ENCODE measurements around the gene POLDIP2. TPM values are rescaled to one million over a fixed set of nuclear protein-coding genes. Genes with fewer than 3 reads are reported as not detected.

The POLDIP2 gene
- total RNA-seq, 1 donor from 2014 or later, result 79.3 TPM

DNA sequence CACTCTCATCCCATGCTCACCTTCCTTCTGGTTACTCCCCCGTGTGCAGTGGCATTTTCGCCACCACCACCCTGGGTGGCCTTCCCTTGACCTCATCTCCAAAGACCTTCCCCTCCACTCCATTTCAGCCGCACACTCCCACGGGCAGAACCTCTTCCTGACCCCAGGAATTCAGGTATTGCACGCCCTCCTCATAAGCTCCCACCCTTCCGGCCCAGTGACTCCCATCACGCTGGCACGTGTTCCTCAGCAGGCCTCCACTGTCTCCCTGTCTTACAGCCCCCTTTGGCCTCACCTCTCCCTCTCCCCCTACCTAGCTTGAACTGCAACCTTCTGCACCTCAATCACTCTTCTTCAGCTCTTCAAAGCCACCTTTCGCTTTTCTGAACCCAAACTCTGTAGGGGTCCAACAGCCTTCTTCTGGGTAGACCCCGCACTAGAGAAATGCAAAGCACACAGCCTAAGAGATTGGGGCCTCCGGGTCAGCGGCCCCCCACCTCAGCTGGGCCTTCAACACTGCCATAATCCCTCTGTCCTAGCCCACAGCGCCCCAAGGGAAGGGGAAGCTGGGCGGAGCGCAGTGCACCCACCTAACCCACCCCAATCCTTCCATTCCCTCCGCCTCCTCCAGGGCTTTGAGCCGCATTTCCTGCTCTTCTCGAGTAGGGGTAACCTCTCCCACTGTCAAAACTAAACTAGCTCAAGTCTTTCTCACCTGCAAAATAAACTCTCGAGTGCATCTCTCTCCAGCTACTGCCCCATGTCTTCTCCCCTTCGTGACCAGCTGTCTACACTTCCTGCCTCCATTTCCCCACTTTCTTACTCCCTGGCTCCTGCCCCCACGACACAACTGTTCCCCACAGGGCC is 40.0 kb downstream of the POLDIP2 start:
- DNase-seq (ENCODE audit: extremely low spot score, unreplicated experiment), result no peak
- no peak overlapping the region for H3K27ac Mint-ChIP-seq
- H3K4me1 Mint-ChIP-seq (ENCODE audit: unreplicated experiment), result peaks cover 28% of the 10 kb centered on the region
- TF ChIP-seq, protein P1, sequence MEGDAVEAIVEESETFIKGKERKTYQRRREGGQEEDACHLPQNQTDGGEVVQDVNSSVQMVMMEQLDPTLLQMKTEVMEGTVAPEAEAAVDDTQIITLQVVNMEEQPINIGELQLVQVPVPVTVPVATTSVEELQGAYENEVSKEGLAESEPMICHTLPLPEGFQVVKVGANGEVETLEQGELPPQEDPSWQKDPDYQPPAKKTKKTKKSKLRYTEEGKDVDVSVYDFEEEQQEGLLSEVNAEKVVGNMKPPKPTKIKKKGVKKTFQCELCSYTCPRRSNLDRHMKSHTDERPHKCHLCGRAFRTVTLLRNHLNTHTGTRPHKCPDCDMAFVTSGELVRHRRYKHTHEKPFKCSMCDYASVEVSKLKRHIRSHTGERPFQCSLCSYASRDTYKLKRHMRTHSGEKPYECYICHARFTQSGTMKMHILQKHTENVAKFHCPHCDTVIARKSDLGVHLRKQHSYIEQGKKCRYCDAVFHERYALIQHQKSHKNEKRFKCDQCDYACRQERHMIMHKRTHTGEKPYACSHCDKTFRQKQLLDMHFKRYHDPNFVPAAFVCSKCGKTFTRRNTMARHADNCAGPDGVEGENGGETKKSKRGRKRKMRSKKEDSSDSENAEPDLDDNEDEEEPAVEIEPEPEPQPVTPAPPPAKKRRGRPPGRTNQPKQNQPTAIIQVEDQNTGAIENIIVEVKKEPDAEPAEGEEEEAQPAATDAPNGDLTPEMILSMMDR (conservative IDR thresholded peaks at IDR 0.05), result no peak
- no peaks in the 10 kb centered on the region for H3K27me3 Mint-ChIP-seq
- H3K36me3 Mint-ChIP-seq, result no peaks in the 10 kb centered on the region
- H3K4me3 Mint-ChIP-seq, result peak overlapping the region; percentile 97
- no peaks in the 10 kb centered on the region for H3K9me3 Mint-ChIP-seq

DNA sequence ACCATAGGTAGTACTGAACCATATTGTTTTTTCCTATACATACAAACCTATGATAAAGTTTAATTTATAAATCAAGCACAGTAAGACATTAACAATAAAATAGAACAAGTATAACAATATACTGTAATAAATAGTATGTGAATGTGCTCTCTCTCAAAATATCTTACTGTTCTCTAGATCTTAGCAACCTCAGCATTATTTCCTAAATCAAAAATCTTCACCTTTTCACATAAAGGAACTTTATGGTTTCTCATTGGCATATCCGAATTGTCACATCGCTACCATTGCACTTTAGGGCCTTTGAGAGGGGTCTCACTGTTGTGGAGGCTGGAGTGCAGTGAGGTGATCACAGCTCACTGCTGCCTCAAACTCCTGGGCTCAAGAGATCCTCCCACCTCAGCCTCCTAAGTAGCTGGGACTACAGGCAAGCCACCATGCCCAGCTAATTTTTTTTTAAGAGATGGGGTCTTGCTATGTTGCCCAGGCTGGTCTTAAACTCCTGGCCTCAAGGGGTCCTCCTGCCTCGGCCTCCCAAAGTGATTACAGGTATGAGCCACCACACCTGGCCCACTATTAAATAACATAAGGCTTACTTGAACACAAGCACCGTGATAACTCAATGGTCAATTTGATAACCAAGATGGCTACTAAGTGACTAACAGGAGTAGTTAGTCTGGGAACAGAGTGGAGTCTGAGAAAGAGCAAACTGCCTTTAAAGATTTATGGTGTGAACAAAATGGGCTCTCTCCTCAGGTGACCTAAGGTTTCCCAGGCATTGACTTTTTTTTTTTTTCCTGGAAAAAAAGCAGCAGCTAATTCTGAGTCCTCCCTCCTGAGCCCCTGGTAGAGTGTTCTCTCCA is 41.3 kb downstream of the POLDIP2 start:
- H3K4me3 Mint-ChIP-seq, result peak overlapping the region; percentile 22
- H3K27ac Mint-ChIP-seq, result no peak overlapping the region
- no peaks in the 10 kb centered on the region for H3K9me3 Mint-ChIP-seq
- no peak for DNase-seq (ENCODE audit: extremely low spot score, unreplicated experiment)
- no peaks in the 10 kb centered on the region for H3K27me3 Mint-ChIP-seq
- no peaks in the 10 kb centered on the region for H3K36me3 Mint-ChIP-seq
- TF ChIP-seq, protein P1 (conservative IDR thresholded peaks at IDR 0.05), result no peak
- H3K4me1 Mint-ChIP-seq (ENCODE audit: unreplicated experiment), result peaks cover 24% of the 10 kb centered on the region

DNA sequence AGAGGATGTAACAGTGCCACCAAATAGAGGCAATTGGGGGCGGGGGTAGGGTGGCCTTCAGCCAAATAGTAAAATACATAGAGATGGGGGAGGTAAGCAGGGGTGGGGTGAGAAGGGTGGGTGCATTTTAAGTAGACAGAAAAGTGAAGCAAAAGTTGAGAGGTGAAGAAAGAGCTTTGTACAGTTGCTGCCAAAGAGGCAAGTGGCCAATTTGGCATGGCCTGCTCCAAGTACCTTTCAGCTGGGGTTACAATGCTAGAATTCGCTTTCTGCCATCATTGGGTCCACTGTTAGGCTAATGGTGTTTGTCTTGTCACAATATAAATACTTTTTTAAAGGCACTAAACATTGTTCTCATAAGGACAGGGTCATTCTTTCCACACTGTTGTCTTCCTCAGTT is 43.5 kb downstream of the POLDIP2 start:
- Mint-ChIP-seq H3K9me3 (no peaks in the 10 kb centered on the region), H3K27ac (no peak overlapping the region), H3K4me3 (no peak overlapping the region), H3K27me3 (no peaks in the 10 kb centered on the region), H3K4me1 (ENCODE audit: unreplicated experiment) (peaks cover 12% of the 10 kb centered on the region), H3K36me3 (no peaks in the 10 kb centered on the region)
- TF ChIP-seq, protein P1 (conservative IDR thresholded peaks at IDR 0.05), result no peak
- DNase-seq (ENCODE audit: extremely low spot score, unreplicated experiment), result no peak

DNA sequence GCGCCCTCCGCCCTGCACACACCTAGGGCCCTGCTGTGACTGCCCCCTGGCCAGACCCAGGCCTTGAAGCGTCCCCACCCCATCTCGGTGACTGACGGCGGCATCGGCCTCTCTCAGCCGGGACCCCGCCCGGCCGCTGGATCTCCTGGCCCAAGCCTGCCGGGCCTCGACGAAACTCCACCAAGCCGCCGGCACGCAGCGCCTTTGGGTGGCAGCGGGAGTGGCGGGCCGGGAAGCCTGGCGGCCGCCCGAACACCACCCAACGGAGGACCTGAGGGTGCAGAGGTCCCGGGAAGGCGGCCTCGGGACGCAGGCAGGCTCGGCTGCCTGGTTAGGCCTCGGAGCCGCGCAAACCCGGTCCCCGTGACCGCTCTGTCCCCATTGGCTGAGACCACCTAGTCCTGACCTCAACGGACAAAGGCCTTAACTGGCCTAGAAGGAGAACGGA is 50.3 kb downstream of the POLDIP2 start:
- TF ChIP-seq, protein P1 (conservative IDR thresholded peaks at IDR 0.05), result no peak
- H3K27ac Mint-ChIP-seq, result no peak overlapping the region
- no peak for DNase-seq (ENCODE audit: extremely low spot score, unreplicated experiment)
- H3K4me1 Mint-ChIP-seq (ENCODE audit: unreplicated experiment), result no peaks in the 10 kb centered on the region
- H3K27me3 Mint-ChIP-seq, result peaks cover 2% of the 10 kb centered on the region
- H3K9me3 Mint-ChIP-seq, result no peaks in the 10 kb centered on the region
- H3K36me3 Mint-ChIP-seq, result no peaks in the 10 kb centered on the region
- no peak overlapping the region for H3K4me3 Mint-ChIP-seq

DNA sequence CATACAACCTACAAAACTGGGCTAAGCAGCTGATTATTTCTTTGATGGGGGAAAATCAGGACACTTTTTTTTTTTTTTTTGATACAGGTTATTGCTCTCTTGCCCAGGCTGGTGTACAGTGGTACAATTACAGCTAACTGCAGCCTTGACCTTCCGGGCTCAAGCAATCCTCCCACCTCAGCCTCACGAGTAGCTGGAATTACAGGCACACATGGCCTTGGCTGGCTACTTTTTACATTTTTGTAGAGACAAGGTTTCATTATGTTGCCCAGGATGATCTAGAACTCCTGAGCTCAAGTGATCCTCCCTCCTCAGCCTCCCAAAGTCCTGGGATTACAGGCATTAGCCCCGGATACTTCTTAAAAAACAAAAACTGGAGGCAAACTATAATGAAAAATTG is 58.9 kb downstream of the POLDIP2 start:
- H3K4me1 Mint-ChIP-seq (ENCODE audit: unreplicated experiment), result peaks cover 10% of the 10 kb centered on the region
- peaks cover 3% of the 10 kb centered on the region for H3K27me3 Mint-ChIP-seq
- no peak overlapping the region for H3K4me3 Mint-ChIP-seq
- no peaks in the 10 kb centered on the region for H3K9me3 Mint-ChIP-seq
- no peak overlapping the region for H3K27ac Mint-ChIP-seq
- TF ChIP-seq, protein P1 (conservative IDR thresholded peaks at IDR 0.05), result no peak
- no peak for DNase-seq (ENCODE audit: extremely low spot score, unreplicated experiment)
- H3K36me3 Mint-ChIP-seq, result no peaks in the 10 kb centered on the region

Small RNAs within 50 kb of the gene (microRNA-seq; reads per million reads assigned to microRNA genes)
- gene MIR4723, result 2.5 reads per million

Other genes starting within 250 kb of the POLDIP2 start
- gene TMEM97, start 38.3 kb downstream of the POLDIP2 start, total RNA-seq (ENCODE audit: low replicate concordance), result 43.0 and 99.9 TPM in 2 replicates
- gene IFT20, start 22.1 kb downstream of the POLDIP2 start, total RNA-seq (ENCODE audit: low replicate concordance), result 43.6 and 55.2 TPM in 2 replicates
- 37.8 and 55.6 TPM in 2 replicates for gene TNFAIP1, start 21.8 kb downstream of the POLDIP2 start, total RNA-seq (ENCODE audit: low replicate concordance)
- not detected in 2 replicates for gene SEBOX, start 7.7 kb upstream of the POLDIP2 start, total RNA-seq (ENCODE audit: low replicate concordance)
- gene VTN, start 12.8 kb upstream of the POLDIP2 start, total RNA-seq (ENCODE audit: low replicate concordance), result 20.3 and 54.1 TPM in 2 replicates
- gene SARM1, start 14.2 kb upstream of the POLDIP2 start, total RNA-seq (ENCODE audit: low replicate concordance), result 13.4 and 29.6 TPM in 2 replicates
- 21.9 and 29.6 TPM in 2 replicates for gene SLC46A1, start 48.7 kb upstream of the POLDIP2 start, total RNA-seq (ENCODE audit: low replicate concordance)
- 1.2 and 8.7 TPM in 2 replicates for gene SLC13A2, start 116.1 kb upstream of the POLDIP2 start, total RNA-seq (ENCODE audit: low replicate concordance)
- 1.0 and 1.2 TPM in 2 replicates for gene FOXN1, start 148.8 kb upstream of the POLDIP2 start, total RNA-seq (ENCODE audit: low replicate concordance)
- 40.2 and 52.2 TPM in 2 replicates for gene UNC119, start 195.1 kb upstream of the POLDIP2 start, total RNA-seq (ENCODE audit: low replicate concordance)
- gene PIGS, start 214.0 kb upstream of the POLDIP2 start, total RNA-seq (ENCODE audit: low replicate concordance), result 66.1 and 75.0 TPM in 2 replicates
- 7.1 and 12.6 TPM in 2 replicates for gene ALDOC, start 219.4 kb upstream of the POLDIP2 start, total RNA-seq (ENCODE audit: low replicate concordance)
- 30.9 and 88.3 TPM in 2 replicates for gene SPAG5, start 241.5 kb upstream of the POLDIP2 start, total RNA-seq (ENCODE audit: low replicate concordance)